HG03159 (cell line): Measurements from ENCODE around the gene ATP5PF.
"Not testable (repeated sequence)": the region's sequence is repeated elsewhere in the genome, so short reads cannot be mapped to it uniquely, and the experiment has no call there.

Experiments used
- ATAC-seq: cut with Tn5 transposase; IDR thresholded peaks from one replicate; pipeline ENCODE4 v1.9.1; 2021; ENCODE audit warnings: mild to moderate bottlenecking, moderate library complexity; ENCODE audit not compliant: unreplicated experiment

ATP5PF gene

DNA sequence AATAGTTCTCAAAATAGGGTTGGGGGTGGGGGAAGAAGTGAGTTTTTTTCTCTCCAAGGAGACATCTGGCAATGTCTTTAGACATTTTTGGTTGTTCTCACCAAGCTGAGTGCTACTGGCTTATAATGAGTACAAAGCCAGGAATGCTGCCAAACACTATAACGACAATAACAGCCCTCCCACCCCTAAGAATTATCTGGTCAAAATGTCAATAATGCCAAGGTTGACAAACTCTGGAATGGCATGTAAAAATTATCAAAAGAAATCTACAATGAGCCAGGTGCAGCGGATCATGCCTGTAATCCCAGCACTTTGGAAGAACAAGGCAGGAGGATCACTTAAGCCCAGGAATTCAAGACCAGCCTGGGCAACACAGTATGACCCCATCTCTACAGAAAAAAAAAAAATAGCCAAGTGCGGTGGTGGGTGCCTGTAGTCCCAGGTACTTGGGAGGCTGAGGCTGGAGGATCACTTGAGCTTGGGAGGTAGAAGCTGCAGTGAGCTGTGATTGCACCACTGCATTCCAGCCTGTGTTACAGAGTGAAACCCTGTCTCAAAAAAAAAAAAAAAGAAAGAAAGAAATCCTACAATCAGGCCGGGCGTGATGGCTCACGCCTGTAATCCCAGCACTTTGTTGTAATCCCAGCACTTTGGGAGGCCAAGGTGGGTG, 2.5 kb downstream of the ATP5PF start:
- ATAC-seq: no peak

DNA sequence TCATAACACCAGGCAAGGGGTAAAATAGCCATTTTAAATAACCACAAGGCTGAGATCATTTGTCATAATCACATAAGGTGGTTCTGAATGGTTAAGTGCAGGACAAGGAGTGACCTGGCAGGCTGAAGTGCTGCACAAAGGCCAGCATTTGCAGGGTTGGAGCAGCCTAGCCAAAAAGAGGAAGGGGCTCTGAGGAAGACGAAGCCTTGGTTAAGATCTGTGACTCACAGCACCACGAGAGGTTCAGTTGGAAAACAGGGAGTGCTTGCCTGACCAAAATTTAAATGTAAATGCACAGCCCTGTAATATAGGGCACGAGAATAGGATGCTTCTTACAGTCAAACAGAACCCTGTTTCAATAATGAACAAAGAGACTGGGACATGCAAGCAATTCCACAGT, 12.1 kb downstream of the ATP5PF start:
- ATAC-seq: no peak

DNA sequence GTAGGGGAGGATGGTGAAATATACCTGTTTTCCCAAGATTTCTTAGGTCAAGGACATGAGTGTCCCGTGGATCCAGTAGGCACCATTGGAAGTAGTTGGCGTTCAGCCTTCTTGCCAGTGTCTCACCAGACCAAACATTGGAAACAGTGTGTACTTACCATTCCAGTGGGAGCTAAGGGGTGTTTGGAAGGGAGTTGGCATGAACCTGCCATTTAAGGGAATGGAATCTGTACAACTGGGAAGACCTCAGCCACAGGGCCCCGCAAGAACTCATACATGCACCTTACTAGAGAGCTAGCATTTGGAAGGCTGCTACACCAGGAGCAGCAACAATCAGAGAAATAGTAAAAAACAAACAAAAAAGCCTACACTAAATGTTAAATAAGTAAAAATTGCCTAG, 12.7 kb downstream of the ATP5PF start:
- no peak for ATAC-seq

DNA sequence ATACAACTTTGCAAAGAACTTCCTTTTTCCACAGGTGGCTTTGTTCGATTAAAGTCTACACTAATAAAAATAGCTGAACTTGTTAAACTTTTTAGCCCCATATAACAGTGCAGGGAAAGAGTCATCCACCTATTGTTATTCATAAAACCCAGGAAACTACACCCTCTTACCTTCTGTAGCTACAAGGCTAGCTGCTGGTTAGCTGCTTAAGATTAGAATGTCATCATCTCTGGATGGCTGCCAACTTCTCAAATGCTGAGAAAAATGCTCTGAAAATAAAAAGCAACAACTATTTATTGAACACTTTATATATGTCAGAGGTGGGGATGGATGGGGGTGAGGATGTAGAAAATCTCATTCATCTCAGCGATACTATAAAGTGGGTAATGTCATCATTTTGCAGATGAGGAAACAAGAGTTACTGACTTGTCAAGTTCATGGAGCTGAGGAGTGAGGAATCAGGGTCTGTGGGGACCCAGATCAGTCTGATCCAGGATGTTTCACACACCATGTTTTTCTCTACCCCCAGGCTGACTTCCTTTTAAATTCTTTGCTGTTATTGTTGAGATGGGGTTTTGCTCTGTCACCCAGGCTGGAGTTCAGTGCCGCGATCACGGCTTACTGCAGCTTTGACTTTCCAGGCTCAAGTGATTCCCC, 17.1 kb downstream of the ATP5PF start:
- ATAC-seq: no peak

DNA sequence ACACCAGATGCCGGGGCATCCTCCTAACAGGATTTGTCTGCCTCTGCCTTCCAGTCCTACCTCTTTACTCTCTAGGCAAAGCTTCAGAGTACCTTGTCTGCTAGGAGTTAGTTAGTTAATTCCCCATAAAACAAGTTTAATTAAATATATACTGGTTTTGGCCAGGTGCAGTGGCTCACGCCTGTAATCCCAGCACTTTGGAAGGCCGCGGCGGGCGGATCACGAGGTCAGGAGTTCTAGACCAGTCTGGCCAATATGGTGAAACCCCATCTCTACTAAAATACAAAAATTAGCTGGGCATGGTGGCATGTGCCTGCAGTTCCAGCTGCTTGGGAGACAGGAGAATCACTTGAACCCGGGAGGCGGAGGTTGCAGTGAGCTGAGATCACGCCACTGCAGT, 20.6 kb downstream of the ATP5PF start:
- not testable (repeated sequence) for ATAC-seq

DNA sequence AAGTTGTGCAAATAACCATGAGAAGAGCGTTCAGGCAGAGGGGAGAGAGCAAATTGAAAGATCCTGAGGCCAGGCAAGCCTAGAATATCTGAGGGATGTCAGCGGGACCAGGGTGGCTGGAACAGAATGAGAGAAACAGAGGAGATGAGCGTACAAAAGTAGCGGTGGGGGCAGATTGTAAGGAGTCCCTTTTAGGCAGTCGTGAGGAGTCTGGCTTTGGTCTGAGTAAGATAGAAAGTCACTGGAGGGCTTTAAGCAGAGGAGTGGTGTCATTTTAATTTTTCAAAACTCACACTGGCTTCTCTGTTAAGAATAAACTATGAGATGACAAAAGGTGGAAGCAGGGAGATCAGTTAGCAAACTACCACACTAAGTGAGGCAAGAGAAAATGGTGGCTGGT, 24.2 kb downstream of the ATP5PF start:
- no peak for ATAC-seq

DNA sequence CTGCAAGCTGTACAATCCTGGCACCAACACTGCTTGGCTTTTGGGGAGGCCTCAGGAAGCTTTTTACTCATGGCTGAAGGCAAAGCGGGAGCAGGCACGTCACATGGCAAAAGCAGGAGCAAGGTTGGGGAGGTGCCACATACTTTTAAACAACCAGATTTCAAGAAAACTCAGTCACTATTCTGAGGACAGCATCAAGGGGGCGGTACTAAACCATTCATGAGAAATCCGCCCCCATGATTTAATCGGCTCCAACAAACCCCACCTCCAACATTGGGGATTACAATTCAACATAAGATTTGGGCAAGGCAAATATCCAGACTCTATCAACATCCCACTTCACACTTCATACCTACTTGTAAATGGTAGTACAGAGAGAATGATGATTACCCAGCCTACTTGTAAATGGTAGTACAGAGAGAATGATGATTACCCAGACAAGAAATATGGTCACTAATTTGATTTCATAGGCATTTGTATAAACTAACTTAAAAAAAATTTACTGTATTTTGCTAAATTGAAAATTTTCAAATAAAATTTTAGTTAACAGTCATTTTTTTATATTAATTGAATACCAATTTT, 24.9 kb downstream of the ATP5PF start:
- no peak for ATAC-seq

DNA sequence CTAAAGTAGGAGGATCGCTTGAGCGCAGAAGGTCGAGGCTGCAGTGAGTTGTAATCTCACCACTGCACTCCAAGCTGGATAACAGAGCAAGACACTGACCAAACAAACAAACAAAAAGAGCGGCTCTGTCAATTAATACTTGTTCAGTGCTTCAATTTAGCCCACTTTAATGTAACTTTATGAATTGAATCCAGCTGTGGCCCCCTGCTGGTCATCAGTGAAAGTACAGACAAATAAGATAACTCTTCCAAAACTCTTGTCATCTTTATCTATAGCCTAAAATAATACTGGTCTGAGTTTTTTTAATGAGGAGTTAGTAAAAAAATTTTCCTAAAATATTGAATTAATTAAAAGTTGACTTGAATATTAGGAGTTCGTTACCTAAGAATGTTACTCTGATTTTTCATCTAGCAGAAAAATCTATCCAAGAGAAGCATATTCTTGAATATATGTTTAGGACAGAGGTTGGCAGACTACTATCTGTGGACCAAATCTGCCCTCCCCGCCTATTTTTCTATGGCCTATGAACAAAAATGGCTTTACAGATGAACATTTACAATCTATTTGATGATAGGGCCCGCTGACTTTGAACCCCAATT, 26.1 kb downstream of the ATP5PF start:
- peak; percentile 65 for ATAC-seq

DNA sequence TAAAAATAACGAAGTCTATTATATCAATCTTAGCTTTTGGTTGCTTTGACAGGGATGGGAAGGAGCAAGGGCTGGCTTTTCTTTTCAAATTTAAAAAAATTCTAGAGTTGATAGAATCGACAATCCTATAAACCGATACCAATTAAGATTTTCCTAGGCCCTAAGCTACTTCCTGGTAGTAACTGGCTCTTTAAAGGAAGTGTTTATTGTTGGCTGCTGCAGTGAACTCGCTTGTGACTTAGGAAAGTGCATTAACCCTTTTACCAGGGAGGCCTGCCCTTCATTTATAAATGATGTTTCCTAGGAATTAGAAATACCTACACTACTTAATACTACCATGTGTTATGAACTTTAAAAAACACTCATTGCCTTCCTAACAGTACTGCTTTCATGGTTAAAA, 33.2 kb downstream of the ATP5PF start:
- ATAC-seq: no peak

DNA sequence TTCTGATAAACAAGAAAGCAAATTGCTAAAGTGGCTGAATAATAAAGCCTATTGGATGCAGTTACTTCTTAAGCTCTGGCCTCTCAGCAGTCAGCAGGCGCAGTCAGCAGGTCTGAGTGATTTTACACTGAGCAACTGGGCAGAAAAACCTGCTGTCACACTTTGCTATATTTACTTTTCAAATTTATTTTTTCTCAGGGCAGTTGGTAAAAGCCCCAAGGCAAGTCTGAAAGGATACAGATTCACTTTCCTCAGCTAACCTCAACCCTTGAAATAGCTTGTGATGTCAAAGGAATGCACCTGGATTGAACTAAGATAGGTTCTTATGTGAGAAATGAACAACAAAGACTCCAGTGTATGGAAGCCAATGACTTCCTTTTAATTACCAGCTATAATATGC, 34.0 kb downstream of the ATP5PF start:
- ATAC-seq: no peak

DNA sequence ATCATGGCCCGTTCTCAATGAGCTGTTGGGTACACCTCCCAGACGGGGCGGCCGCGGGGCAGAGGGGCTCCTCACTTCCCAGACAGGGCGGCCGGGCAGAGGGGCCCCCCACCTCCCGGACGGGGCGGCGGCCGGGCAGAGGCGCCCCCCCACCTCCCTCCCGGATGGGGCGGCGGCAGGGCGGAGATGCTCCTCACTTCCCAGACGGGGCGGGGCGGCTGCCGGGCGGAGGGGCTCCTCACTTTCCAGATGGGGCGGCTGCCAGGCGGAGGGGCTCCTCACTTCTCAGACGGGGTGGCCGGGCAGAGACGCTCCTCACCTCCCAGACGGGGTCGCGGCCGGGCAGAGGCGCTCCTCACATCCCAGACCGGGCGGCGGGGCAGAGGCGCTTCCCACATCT, 39.2 kb downstream of the ATP5PF start:
- not testable (repeated sequence) for ATAC-seq

DNA sequence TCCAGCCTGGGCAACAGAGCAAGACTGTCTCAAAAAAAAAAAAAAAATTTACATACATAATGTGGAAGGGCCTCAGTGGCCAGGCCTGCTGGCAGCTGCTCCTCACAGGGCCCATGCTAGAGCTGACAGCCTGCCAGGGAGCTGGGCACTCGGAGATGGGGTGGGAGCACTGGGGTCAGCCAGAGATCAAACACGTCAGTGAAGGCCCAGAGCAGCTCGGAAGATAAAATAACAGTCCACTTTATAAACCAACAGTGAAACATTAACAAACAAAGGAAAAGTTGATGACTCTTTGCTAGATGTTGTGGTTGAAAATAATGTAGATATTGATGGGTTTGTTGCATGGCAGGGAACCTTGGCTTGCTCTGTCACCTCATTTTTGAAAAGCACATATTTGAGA, 42.7 kb downstream of the ATP5PF start:
- no peak for ATAC-seq

DNA sequence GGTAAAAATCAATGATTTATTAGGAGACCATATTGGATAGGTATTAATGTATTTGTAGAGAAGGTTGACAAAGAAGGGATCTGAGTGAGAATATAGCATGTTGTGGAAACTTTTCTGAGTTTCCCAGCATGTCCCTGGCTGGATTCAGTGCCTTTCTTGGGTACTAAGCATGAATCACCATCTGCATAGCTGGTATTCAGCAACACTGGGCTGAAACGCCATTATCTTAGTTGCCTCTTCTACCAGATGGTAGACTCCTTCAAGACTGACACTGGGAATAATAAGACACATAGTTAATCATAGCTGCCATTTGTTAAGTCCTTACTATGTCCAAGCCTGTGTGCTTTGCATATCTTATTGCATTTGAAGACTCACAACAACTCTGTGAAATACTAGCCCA, 45.5 kb downstream of the ATP5PF start:
- ATAC-seq: no peak

DNA sequence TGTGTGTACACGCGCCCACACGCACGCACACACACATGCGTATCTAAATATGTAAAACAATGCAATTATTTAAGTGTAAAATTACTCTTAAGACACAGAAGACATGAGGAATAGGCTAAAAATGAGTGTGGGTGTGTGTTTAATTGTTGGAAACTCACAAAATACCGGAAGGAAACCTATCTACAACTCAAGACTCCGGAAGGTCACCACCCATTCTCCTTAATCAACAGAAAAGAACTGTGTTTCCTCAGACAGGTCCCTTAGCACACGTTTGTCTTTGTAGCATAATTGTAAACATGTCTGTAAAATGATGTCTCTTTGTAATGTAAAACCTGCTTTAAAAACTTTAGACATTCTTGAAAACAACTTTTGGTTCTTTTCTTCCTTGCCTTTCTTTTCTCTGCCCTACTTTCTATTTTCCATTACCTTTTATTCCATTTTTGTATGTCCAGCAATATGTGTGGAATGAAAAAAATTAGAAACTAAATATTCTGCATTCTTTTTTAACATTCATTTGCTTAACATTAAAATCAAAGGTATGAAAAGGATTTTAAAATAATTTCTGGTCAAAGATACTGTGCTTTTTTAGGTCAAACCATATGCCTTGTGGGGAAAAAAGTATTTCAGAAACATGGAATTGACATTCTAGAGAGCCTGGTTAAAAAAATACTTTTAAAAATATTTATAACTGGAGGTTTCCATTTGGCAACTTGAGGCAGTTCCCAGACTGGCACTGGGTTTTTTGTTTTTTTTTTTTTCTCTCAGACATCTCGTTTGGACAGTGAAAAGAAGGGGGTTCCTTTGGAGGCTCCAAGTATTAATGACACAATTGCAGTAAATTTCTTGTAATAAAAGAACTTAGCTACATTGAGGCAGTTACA, 46.2 kb downstream of the ATP5PF start:
- no peak for ATAC-seq

DNA sequence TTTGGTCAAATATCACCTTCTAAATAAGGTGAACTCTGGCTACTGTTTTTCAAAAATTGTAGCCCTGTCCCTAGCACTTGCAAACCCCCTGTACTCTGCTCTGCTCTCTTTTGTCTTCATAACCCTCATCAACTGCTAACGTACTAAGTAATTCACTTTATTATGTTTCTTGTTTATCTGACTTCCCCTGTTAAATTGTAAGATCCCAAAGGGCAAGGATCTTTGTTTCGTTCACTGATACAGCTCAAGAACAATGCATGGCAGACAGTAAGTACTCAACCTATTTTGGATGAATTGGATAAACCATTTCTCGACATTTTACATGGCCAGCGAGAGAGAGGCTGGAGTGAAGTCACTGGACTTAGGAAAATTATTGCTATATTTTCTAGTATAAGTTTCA, 46.9 kb downstream of the ATP5PF start:
- no peak for ATAC-seq

DNA sequence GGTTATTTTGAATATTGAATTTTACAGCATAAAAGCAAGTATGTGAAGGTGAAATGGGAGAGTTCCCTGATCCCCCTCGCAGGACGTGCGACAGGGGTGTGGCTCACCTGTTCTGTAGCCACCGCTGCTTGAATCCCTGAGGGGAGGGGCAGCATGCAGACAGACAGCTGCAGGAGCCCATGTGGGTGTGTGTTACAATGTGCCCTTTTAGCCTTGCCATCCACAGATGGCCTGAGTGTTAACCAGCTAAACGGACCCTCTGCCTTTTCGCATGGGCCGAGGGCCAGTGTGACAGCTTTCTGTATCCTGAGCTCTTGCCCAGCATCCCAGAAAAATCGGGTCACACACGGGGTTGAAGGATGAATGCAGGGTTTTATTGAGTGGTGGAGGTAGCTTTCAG, 52.3 kb downstream of the ATP5PF start:
- ATAC-seq: no peak

DNA sequence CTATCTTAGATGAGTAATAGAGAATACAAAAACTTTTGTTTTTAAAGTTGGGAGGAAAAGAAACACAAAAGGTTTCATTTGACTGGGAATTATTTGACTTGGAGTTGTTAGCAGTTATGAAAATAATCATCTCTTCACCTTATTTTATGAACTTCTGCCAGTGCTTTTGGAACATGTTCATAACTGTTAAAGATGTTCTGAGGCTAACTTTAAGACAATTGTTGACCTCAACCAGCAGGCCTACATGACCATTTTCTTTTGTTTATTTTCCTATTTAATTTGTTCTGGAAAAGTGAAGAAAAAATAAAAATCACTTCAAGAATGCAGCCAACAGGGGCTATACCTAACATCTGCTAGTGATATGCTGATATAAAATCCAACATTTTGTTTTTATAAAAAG, 58.3 kb downstream of the ATP5PF start:
- no peak for ATAC-seq
